IPS DF 4.7 (cell line): ENCODE results near the gene YIF1A.
"Not testable (repeated sequence)": the region's sequence is repeated elsewhere in the genome, so short reads cannot be mapped to it uniquely, and the experiment has no call there.

ENCODE experiments used
- DNase-seq: peaks from one replicate; pipeline ENCODE4 v3.0.0-alpha.2; 2013; ENCODE audit warnings: low spot score; ENCODE audit errors: extremely low read depth

The YIF1A gene

GRCh38 chr11:66311965-66312548 is 23.1 kb upstream of the YIF1A start:
- DNase-seq = no peak

GRCh38 chr11:66311470-66311964 is 22.6 kb upstream of the YIF1A start:
- no peak for DNase-seq

- not testable (repeated sequence) for DNase-seq
Observed at GRCh38 chr11:66310803-66311440, 22.0 kb upstream of the YIF1A start.

- no peak for DNase-seq
Observed at GRCh38 chr11:66310324-66310723, 21.4 kb upstream of the YIF1A start.

GRCh38 chr11:66309475-66309874 is 20.5 kb upstream of the YIF1A start:
- no peak for DNase-seq

GRCh38 chr11:66302656-66303055 is 13.7 kb upstream of the YIF1A start:
- DNase-seq = no peak

- no peak for DNase-seq
Observed at GRCh38 chr11:66299186-66299585, 10.2 kb upstream of the YIF1A start.

GRCh38 chr11:66297610-66298009 is 8.7 kb upstream of the YIF1A start:
- DNase-seq = no peak

GRCh38 chr11:66294626-66295620 is 6.0 kb upstream of the YIF1A start:
- DNase-seq = no peak

- no peak for DNase-seq
Observed at GRCh38 chr11:66293777-66294625, 5.1 kb upstream of the YIF1A start.

GRCh38 chr11:66293352-66293751 is 4.4 kb upstream of the YIF1A start:
- DNase-seq = no peak

GRCh38 chr11:66292543-66293332 is 3.8 kb upstream of the YIF1A start:
- no peak for DNase-seq

GRCh38 chr11:66291706-66292542 is 3.0 kb upstream of the YIF1A start, which contains the start of gene TMEM151A:
TMEM151A (plus strand) TSS chr11:66291894; CDS start chr11:66292014, 120 bp downstream.
- DNase-seq = no peak

GRCh38 chr11:66291303-66291705 is 2.4 kb upstream of the YIF1A start:
- DNase-seq = no peak

- no peak for DNase-seq
Observed at GRCh38 chr11:66290330-66290621, 1.3 kb upstream of the YIF1A start.

- no peak for DNase-seq
Observed at GRCh38 chr11:66289548-66290329, 796 bp upstream of the YIF1A start.

- no peak for DNase-seq
Observed at GRCh38 chr11:66287889-66288670, 863 bp downstream of the YIF1A start.
